Activated CD8-positive, alpha-beta T cell treated with anti-CD3 and anti-CD28 coated beads for 36 hours (primary cell): ENCODE measurements around the gene APBB2. TPM values are rescaled to one million over a fixed set of nuclear protein-coding genes. Genes with fewer than 3 reads are reported as not detected.

ENCODE experiments used
- ATAC-seq: fragments of 200-7000 bp; cut with Tn5 transposase; one replicate; pipeline ENCODE4 v1.10.0; 2021; ENCODE audit warnings: mild to moderate bottlenecking, moderate library complexity
- CTCF ChIA-PET: fragments of 350-600 bp; sonication (Branson Sonifier 250); formaldehyde crosslinking; loops from one replicate; lab custom pipeline; 2021; ENCODE audit warnings: antibody characterized with exemption; lab: Charles Lee
- POLR2A ChIA-PET: fragments of 350-600 bp; sonication (Branson Sonifier 250); formaldehyde crosslinking; loops from one replicate; lab custom pipeline; 2021; ENCODE audit warnings: antibody characterized with exemption; lab: Charles Lee
- DNase-seq: peaks from one replicate; pipeline ENCODE4 v3.0.0-alpha.2; 2020
- H3K27ac Mint-ChIP-seq: one replicate; pipeline ENCODE4 v1.8.0; 2021; ENCODE audit warnings: mild to moderate bottlenecking, mixed read lengths
- H3K27me3 Mint-ChIP-seq: one replicate; pipeline ENCODE4 v1.8.0; 2021; ENCODE audit warnings: mixed read lengths
- H3K36me3 Mint-ChIP-seq: one replicate; pipeline ENCODE4 v1.8.0; 2021; ENCODE audit warnings: low read depth, mixed read lengths
- H3K4me1 Mint-ChIP-seq: one replicate; pipeline ENCODE4 v1.8.0; 2021; ENCODE audit warnings: low read depth, mixed read lengths
- H3K4me3 Mint-ChIP-seq: one replicate; pipeline ENCODE4 v1.8.0; 2021; ENCODE audit warnings: mild to moderate bottlenecking, moderate library complexity, mixed read lengths
- H3K9me3 Mint-ChIP-seq: one replicate; pipeline ENCODE4 v1.8.0; 2021; ENCODE audit warnings: mixed read lengths
- intact Hi-C: fragments of 100-400 bp; cut with micrococcal nuclease; formaldehyde crosslinking; loops from one replicate; pipeline ENCODE4 v1.10.0; 2022
- total RNA-seq, 2 experiments: library from RNA; stranded (reverse); gene quantifications; one replicate each; pipeline ENCODE4 v1.2.3, GENCODE V29; 2021
- TF ChIP-seq, protein P1 (sequence below): fragments of 200-600 bp; IDR thresholded peaks from one replicate; pipeline ENCODE4 v1.8.0; 2022; ENCODE audit warnings: antibody characterized with exemption, mild to moderate bottlenecking

Gene APBB2
- total RNA-seq, 2 experiments from 2014 or later = 0.89 to 2.3 TPM

DNA sequence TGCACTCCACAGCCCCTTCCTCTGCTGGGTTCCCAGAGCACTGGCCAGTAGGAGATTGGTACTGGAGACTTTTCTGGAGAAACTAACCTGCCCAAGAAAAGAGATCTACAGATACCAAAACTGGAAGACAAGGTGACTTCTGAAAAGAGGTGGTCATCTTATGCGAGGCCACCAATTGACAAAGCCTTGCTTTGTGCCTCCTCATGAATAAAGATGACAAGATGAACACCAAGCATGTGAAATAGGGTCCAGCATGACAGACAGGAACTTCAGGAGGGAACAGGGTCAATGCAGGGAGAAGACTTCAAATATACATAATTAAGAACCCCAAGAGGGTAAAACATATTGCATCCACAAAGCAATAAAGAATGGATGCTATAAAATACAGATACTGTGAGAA lies 137.9 kb downstream of the APBB2 start:
- TF ChIP-seq, protein P1, sequence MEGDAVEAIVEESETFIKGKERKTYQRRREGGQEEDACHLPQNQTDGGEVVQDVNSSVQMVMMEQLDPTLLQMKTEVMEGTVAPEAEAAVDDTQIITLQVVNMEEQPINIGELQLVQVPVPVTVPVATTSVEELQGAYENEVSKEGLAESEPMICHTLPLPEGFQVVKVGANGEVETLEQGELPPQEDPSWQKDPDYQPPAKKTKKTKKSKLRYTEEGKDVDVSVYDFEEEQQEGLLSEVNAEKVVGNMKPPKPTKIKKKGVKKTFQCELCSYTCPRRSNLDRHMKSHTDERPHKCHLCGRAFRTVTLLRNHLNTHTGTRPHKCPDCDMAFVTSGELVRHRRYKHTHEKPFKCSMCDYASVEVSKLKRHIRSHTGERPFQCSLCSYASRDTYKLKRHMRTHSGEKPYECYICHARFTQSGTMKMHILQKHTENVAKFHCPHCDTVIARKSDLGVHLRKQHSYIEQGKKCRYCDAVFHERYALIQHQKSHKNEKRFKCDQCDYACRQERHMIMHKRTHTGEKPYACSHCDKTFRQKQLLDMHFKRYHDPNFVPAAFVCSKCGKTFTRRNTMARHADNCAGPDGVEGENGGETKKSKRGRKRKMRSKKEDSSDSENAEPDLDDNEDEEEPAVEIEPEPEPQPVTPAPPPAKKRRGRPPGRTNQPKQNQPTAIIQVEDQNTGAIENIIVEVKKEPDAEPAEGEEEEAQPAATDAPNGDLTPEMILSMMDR = no peak
- CTCF ChIA-PET = no interaction called here
- H3K27me3 Mint-ChIP-seq = peaks cover 3% of the 10 kb centered on the region
- POLR2A ChIA-PET = no interaction called here
- intact Hi-C loops = no loop called here
- DNase-seq = no peak
- no peak overlapping the region for H3K27ac Mint-ChIP-seq
- no peaks in the 10 kb centered on the region for H3K36me3 Mint-ChIP-seq
- no peak overlapping the region for H3K4me3 Mint-ChIP-seq
- no peak for ATAC-seq
- H3K4me1 Mint-ChIP-seq = no peaks in the 10 kb centered on the region
- H3K9me3 Mint-ChIP-seq = no peaks in the 10 kb centered on the region

DNA sequence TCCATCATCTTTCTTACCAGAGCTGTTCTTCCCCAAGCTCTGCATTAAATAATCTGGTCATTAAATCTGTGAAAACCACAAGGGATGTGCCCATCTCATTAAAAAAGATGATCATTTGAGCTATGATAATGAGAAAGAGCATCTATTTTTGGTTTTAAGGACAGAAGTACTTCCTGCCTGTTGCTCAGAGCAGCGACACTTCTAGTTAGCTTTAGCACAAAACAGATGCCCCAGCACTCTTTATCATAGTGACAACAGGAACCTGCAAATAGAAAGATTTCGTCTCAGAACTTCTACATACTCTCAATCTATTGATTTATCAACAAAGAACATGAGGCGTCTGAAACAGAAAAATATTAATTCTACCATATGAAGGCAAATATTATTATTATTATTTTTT lies 140.1 kb downstream of the APBB2 start:
- POLR2A ChIA-PET = no interaction called here
- Mint-ChIP-seq H3K9me3 (no peaks in the 10 kb centered on the region), H3K27me3 (peaks cover 3% of the 10 kb centered on the region), H3K4me3 (no peak overlapping the region), H3K36me3 (no peaks in the 10 kb centered on the region), H3K4me1 (no peaks in the 10 kb centered on the region), H3K27ac (no peak overlapping the region)
- intact Hi-C loops = no loop called here
- TF ChIP-seq, protein P1 = no peak
- no peak for DNase-seq
- ATAC-seq = no peak
- CTCF ChIA-PET = no interaction called here

DNA sequence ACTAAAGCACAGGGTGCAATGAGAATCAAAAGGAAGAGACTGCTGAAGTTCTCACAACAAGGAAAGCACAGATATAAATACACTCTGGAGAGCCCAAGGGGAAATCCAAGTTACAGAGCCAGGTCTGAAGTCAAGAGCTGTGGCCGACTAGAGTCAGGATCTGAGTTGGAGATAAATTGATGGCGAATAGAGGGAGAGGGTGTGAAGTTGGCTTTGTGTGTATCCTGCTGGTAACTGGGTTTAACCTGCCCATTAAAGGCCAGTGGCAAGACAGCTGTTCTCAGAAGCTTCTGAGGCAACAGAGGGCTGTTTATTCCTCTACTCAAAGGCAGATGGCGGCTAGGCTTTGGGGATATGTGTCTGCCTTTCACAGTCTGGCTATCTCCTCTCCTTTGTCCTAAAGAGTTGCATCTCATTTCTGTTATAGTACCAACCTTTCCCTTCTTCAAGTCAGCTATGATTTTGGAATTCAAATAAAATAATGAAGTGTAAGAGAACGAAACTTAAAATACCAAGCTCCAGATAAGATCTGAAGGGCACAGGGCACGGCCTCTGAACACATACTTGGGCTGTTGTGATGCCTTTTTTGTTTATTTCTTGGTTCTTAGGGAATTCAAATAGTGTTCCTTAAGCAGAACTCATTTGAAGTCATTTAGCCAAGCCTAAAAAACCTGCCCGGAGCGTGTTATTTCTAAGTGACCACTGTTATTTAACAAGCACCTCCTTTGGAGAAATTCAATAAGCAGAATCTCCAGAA lies 142.1 kb downstream of the APBB2 start:
- POLR2A ChIA-PET = interaction anchor here (0.6 kb wide), 1 partner anchor 10 kb away, joined by 3 read pairs; no protein-coding TSS in a partner anchor

DNA sequence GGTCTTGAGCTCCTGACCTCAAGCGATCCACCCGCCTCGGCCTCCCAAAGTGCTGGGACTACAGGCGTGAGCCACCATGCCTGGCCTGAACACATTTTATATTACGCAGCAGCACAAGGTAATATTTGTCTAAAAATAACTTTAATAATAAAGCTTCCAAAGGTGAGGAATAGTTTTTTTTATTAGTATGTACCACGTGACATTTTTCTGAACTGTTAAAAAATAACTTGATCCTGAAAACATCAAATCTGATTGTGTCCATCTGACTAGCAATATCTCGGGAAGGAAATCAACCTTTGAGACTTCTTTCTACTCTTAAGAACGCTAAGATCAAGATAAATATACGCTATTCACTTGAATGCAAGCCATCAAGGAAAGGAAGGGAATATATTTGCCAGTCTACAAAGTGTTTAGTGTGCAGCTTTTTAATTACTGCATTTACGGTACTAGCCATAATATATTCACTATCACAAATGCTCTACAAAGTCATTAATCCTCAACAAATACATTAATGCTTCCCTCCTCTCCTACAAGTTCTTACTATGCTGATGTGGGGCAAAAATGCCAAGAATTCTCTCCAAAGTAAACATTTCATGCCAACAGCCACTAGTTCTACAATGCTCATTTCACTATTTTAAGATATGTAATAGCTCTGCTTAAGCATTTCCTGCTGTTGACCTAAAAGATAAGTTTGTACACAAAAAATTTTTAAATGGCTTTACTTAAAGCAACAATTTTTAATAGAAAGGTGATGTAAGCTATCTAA lies 143.6 kb downstream of the APBB2 start:
- CTCF ChIA-PET = interaction anchor here (1.3 kb wide), 1 partner anchor 173 kb away, joined by 3 read pairs; no protein-coding TSS in a partner anchor
- H3K27me3 Mint-ChIP-seq = peaks cover 2% of the 10 kb centered on the region

More for the DNA sequence above, 142.1 kb downstream of the APBB2 start:
- H3K9me3 Mint-ChIP-seq = no peaks in the 10 kb centered on the region
- no peak overlapping the region for H3K27ac Mint-ChIP-seq
- H3K4me3 Mint-ChIP-seq = no peak overlapping the region
- TF ChIP-seq, protein P1 = no peak
- no peak for DNase-seq
- H3K4me1 Mint-ChIP-seq = no peaks in the 10 kb centered on the region
- CTCF ChIA-PET = interaction anchor here (1.3 kb wide), 1 partner anchor 175 kb away, joined by 3 read pairs; no protein-coding TSS in a partner anchor
- peaks cover 3% of the 10 kb centered on the region for H3K27me3 Mint-ChIP-seq
- no peaks in the 10 kb centered on the region for H3K36me3 Mint-ChIP-seq
- intact Hi-C loops = no loop called here
- ATAC-seq = no peak

More for the DNA sequence above, 143.6 kb downstream of the APBB2 start:
- no peak for ATAC-seq
- POLR2A ChIA-PET = no interaction called here
- Mint-ChIP-seq H3K4me3 (no peak overlapping the region), H3K27ac (no peak overlapping the region), H3K36me3 (no peaks in the 10 kb centered on the region), H3K9me3 (no peaks in the 10 kb centered on the region), H3K4me1 (no peaks in the 10 kb centered on the region)
- intact Hi-C loops = no loop called here
- TF ChIP-seq, protein P1 = no peak
- DNase-seq = no peak
